ENCODE results near the gene NLGN1.
"Not testable (repeated sequence)": the region's sequence is repeated elsewhere in the genome, so short reads cannot be mapped to it uniquely, and the experiment has no call there.

Gene NLGN1

GRCh38 chr3:173397161-173398110, at the start of gene NLGN1:
Gene NLGN1 (plus strand): TSS chr3:173397744.
- DNase-seq, result no peak

GRCh38 chr3:173351886-173352285, 45.7 kb upstream of the NLGN1 start:
- DNase-seq, result no peak

DNA sequence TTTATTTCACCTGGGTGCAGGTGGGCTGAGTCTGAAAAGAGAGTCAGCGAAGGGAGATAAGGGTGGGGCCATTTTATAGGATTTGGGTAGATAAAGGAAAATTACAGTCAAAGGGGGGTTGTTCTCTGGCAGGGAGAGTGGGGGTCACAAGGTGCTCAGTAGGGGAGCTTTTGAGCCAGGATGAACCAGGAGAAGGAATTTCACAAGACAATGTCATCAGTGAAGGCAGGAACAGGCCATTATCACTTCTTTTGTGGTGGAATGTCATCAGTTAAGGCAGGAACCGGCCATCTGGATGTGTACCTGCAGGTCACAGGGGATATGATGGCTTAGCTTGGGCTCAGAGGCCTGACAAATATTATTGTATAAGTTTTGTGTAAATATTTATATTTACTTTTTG, 44.4 kb upstream of the NLGN1 start:
- DNase-seq, result not testable (repeated sequence)

DNA sequence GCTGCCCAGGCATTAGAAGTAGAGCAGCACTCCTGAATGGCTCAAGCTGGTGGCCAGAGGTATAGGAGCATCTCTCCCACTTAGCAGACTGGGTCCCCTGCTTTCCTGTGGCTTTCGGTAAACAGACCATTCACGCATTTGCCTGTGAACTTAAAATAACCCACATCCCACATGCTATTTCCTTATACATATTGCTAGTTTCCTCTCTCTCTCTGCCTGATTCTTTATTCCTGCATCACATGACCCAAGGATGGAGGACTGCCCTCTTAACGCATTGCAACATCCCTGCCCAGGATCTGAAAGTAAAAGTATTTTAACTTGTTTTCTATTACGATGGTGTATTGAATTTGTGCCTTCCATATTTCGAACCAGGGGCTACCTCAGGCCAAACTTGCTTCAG, 43.4 kb upstream of the NLGN1 start:
- no peak for DNase-seq

- no peak for DNase-seq
Observed at GRCh38 chr3:173371848-173372487, 25.6 kb upstream of the NLGN1 start.

DNA sequence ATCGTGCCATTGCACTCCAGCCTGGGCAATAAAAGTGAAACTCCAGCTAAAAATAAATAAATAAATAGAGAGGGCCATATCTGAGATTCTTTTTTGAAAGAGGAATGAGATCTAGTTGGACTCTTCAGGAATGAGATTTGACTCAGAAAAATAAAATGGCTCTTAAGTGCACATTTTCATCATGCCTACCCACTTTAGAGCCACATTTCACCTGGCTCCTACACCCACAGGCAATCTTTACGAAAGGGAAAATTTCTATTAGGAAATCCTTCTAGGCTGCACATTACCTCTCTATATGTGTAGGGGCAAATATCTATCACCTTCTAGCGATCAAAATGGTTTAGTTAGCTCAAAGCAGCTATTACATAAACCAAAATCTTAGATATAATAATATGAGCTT, 16.9 kb upstream of the NLGN1 start:
- no peak for DNase-seq

- not testable (repeated sequence) for DNase-seq
Observed at GRCh38 chr3:173381936-173382335, 15.6 kb upstream of the NLGN1 start.

DNA sequence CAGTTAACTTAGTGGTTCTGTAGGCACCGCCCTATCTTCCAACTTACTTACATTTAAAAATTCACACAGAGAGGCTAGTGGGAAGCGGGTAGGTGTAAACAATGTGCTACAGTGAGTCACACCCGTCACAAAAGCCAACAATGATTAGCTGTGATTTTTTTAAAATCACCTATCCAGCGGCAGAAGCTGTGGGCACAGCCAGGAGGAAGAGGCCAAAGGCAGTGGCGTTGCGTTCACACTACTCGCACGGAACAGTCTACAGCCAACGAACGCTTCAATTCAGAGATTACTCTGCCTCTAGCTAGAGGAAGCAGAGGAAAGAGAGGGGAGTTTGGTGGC, 2.5 kb upstream of the NLGN1 start:
- DNase-seq, result no peak

- DNase-seq, result peak in 1 of 2 donors; percentile 51
Observed at GRCh38 chr3:173395412-173396181, 1.9 kb upstream of the NLGN1 start.

DNA sequence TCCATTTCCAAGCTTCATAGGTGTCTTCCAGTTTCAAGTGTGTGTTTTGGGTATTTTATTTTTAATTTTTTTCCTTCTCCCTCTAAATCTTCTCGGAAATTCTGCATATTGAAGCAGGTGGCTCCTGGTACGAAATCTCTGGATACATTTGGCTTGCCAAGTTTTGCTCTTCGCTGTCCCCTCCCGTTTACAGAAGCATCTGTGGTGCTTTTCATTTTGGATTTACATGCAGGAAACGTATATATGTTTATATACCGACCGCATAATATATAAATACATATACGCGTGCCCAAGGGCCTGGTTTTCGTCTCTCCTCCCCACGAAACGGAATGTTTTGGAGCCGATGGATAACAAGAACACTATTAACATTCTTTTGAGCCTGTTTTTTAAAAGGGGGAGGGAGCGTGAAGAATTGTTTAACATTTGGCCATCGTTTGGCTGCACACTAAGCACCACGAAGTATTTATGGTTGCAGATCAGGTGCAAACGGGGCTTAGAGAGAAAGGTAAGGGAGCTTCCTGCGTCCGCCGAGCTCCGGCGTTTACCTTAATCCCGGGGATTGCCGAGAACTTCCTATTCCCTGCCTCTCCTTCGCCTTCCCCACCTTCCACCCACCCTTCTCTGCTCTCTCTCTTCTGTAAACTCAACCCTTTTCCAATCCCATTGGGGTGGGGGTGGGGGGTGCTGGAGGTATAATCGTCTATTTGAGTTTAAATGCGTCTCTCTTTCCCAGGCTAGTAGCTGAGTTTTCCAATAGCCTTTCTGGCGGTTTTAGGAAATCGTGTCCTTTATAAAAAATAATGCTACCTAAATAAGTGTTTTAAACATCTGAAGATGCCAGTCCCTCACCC, 1.1 kb upstream of the NLGN1 start:
- no peak for DNase-seq

DNA sequence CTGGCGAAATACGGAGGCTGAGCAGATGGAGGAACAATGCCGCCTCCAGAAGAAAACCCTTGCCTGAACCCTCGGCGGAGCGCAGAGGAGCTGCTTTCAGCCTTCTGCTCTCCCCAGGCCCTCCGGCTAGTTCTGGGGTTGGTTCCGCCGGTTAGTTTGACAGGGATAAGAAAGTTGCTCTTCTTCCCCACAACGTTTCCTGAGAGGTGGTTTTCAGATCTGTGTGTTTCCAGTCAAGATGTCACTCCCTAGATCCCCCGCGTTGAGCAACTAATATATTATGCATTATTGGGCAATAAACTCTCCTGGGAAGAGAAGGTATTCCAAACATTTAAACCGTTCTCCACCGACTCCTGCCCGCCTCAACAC, 551 bp downstream of the NLGN1 start:
- no peak for DNase-seq

- no peak for DNase-seq
Observed at GRCh38 chr3:173399044-173399443, 1.5 kb downstream of the NLGN1 start.

DNA sequence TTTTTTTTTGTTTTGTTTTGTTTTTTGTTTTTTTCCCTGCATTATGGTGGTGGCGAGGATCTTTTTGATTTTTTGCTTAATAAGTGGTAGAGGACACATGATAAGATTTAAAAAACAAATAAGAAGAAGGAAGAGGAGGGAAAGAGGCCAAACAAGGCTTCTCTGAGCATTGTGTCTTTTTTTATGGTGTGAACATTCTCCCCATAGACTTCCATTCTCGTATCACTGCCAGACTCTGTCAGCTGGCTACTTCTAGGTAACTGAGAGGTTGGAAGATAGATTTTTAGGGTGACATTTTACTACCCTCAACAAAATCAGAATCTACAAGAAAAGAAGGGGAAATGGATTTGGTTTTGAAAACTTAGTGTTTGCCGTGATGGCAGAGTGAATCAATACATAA, 3.8 kb downstream of the NLGN1 start:
- no peak for DNase-seq

- DNase-seq, result no peak
Observed at GRCh38 chr3:173402656-173403055, 5.1 kb downstream of the NLGN1 start.

DNA sequence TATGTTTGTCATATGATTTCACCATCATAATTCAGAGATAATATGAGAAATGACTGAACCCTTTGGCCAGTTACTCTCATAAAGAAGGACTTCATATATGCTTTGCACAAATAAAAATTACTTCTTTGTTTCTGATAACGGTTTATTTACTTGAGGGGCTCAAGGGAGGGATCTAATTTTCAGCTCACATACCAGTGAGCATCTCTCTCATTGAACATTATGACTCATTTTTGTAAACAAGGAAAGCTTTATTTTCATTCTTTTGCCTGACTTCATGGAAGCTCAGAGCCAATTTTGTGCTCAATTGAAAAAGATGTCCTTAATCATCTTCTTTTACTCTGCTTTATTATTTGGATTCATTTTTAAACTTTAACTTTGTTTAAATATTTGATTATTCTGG, 5.8 kb downstream of the NLGN1 start:
- DNase-seq, result no peak

DNA sequence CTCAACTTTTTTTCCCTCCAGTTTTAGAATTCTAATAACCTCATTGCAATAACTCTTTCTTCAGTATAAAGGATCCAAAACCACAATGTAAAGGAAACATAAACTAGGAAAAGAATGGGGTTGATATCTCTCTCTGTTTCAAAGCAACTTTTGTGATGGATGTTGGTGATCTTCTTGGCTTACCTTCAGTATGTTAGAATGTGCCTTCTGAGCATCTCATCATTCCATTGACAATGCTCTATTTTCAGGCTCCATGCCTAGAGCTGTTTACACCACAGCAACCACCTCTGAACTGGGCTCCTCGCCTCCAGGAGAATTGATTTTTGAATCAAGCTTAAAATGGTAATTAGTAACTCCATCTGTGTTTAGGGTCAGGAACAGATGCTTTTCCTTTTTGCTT, 6.6 kb downstream of the NLGN1 start:
- DNase-seq, result no peak

- no peak for DNase-seq
Observed at GRCh38 chr3:173410436-173410835, 12.9 kb downstream of the NLGN1 start.

DNA sequence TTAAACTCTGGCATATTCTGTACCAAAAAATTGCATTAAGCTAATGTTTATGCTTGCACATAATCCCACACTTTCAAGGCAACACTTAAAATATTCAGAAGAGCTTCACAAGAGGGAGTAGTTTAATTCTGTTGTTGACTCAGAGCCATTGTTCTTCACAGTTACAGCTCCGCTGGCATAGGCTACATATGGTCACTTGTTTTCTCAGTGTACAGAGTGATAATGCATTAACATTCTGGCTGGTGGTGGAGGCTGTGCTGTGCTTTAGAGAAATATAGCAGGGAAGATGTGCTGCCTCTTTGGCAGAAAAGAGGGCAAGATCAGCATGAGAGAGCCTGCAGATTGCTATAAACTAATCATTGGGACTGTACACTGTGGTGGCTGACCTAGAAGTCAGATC, 13.3 kb downstream of the NLGN1 start:
- no peak for DNase-seq

GRCh38 chr3:173411375-173411973, 13.9 kb downstream of the NLGN1 start:
- no peak for DNase-seq

- DNase-seq, result no peak
Observed at GRCh38 chr3:173416070-173416469, 18.5 kb downstream of the NLGN1 start.

GRCh38 chr3:173429076-173429475, 31.5 kb downstream of the NLGN1 start:
- no peak for DNase-seq

DNA sequence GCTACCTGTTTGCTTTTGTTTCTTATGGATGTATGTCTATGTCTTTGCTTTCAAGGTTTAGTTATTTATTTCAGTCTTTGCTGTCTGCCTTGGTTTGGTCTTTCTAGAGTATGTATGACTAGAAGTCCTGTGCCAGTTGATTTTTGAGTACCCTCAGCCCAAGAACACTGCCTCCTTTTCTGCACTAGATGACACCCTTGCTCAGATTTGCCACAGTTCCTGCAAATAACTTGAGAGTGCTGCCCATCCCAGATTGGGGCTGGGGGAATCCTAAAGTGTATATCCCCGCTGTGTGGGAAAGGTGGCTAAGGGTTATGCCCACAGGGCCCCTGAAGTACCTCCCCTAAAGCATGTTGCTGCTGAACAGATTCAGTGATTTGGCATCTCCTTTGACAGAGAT, 32.0 kb downstream of the NLGN1 start:
- DNase-seq, result no peak

Measured in stimulated activated CD4-positive, alpha-beta T cell treated with anti-CD3 and anti-CD28 coated beads, Interleukin-2, amount 100 ng/mL, for 24 hours (primary cell).